Naive thymus-derived CD8-positive, alpha-beta T cell (primary cell): ENCODE results near the gene AP3S2. TPM values are rescaled to one million over a fixed set of nuclear protein-coding genes. Genes with fewer than 3 reads are reported as not detected.

Experiments
- ATAC-seq, 2 donors: fragments of 150-1000 bp; cut with Tn5 transposase in 1 of 2; sonication (Bioruptor Pico), chemical (Tn5 transposase) in 1 of 2; 1 replicate in 1 of 2; 2 replicates in 1 of 2; pipeline ENCODE4 v1.10.0; 2021; ENCODE audit warnings: mild to moderate bottlenecking in 2 of 2, moderate library complexity in 2 of 2
- POLR2A ChIA-PET: fragments of 350-600 bp; sonication (Branson Sonifier 250); formaldehyde crosslinking; loops from one replicate; lab custom pipeline; 2021; ENCODE audit warnings: antibody characterized with exemption; lab: Charles Lee
- DNase-seq, 10 donors: peaks; one replicate each; pipeline versions ENCODE4 v3.0.0 to v3.0.0-alpha.2; 2020 to 2022
- H3K27ac Mint-ChIP-seq, 10 donors: one replicate each; pipeline ENCODE4 v1.8.0; 2020 to 2022; ENCODE audit warnings: mild to moderate bottlenecking in 10 of 10, mixed read lengths in 10 of 10, moderate library complexity in 4 of 10, inconsistent platforms in 1 of 10
- H3K27me3 Mint-ChIP-seq, 5 donors: one replicate each; pipeline ENCODE4 v1.8.0; 2021 to 2022; ENCODE audit warnings: mixed read lengths in 5 of 5
- H3K36me3 Mint-ChIP-seq, 3 donors: one replicate each; pipeline ENCODE4 v1.8.0; 2020 to 2022; ENCODE audit warnings: mixed read lengths in 3 of 3, mild to moderate bottlenecking in 2 of 3, inconsistent platforms in 1 of 3
- H3K4me1 Mint-ChIP-seq, 4 donors: one replicate each; pipeline ENCODE4 v1.8.0; 2021 to 2022; ENCODE audit warnings: mixed read lengths in 4 of 4
- H3K4me3 Mint-ChIP-seq, 10 donors: one replicate each; pipeline ENCODE4 v1.8.0; 2020 to 2022; ENCODE audit warnings: mild to moderate bottlenecking in 10 of 10, mixed read lengths in 10 of 10, moderate library complexity in 6 of 10, inconsistent platforms in 1 of 10
- H3K9me3 Mint-ChIP-seq, 9 donors: one replicate each; pipeline ENCODE4 v1.8.0; 2020 to 2022; ENCODE audit warnings: mixed read lengths in 9 of 9, mild to moderate bottlenecking in 3 of 9, inconsistent platforms in 1 of 9, moderate library complexity in 1 of 9
- polyA plus RNA-seq, 3 donors: library from polyadenylated mRNA; unstranded; fragments of 300-500 nt; fragmentation: Illumina TruSeq; gene quantifications; one replicate each; pipeline ENCODE4 v1.2.3, GENCODE V29; 2021
- total RNA-seq, 8 experiments: library from RNA in 2 of 8; stranded (reverse) in 2 of 8; gene quantifications; one replicate each; pipeline ENCODE4 v1.2.3 and lab custom pipeline; 2021 to 2026

Gene AP3S2
- total and polyA plus RNA-seq, 5 experiments from 2014 or later, result 29.4 to 40.7 (median 36.9) TPM

GRCh38 chr15:89826671-89827655, 66.8 kb downstream of the AP3S2 start:
- H3K4me1 Mint-ChIP-seq, result peaks cover 0 to 16% (median 5%) of the 10 kb centered on the region in 4 donors
- DNase-seq (peak in 1 of 10 donors; percentile 9), ATAC-seq (no peak)
- no peaks in the 10 kb centered on the region for H3K9me3 Mint-ChIP-seq
- no peak overlapping the region for H3K4me3 Mint-ChIP-seq
- H3K27ac Mint-ChIP-seq, result peak overlapping the region in 3 of 10 donors; percentile 1 to 58 (median 26)
- peaks cover 2 to 10% (median 4%) of the 10 kb centered on the region in 5 donors for H3K27me3 Mint-ChIP-seq
- peaks cover 0 to 6% (median 0%) of the 10 kb centered on the region in 3 donors for H3K36me3 Mint-ChIP-seq
- POLR2A ChIA-PET, result no interaction called here

- POLR2A ChIA-PET, result no interaction called here
- no peak overlapping the region for H3K4me3 Mint-ChIP-seq
Measured at GRCh38 chr15:89825271-89825940, 68.4 kb downstream of the AP3S2 start.

GRCh38 chr15:89824607-89824867, 69.3 kb downstream of the AP3S2 start:
- no peaks in the 10 kb centered on the region for H3K36me3 Mint-ChIP-seq
- H3K4me3 Mint-ChIP-seq, result no peak overlapping the region
- no peak overlapping the region for H3K27ac Mint-ChIP-seq
- H3K4me1 Mint-ChIP-seq, result peaks cover 0 to 18% (median 4%) of the 10 kb centered on the region in 4 donors
- DNase-seq, result no peak
- peaks cover 3 to 16% (median 10%) of the 10 kb centered on the region in 5 donors for H3K27me3 Mint-ChIP-seq
- POLR2A ChIA-PET, result no interaction called here
- no peak for ATAC-seq
- H3K9me3 Mint-ChIP-seq, result no peaks in the 10 kb centered on the region

More at GRCh38 chr15:89825271-89825940, 68.4 kb downstream of the AP3S2 start:
- no peak for DNase-seq
- Mint-ChIP-seq H3K9me3 (no peaks in the 10 kb centered on the region), H3K27ac (no peak overlapping the region), H3K4me1 (peaks cover 0 to 18% (median 5%) of the 10 kb centered on the region in 4 donors), H3K36me3 (no peaks in the 10 kb centered on the region), H3K27me3 (peaks cover 3 to 14% (median 10%) of the 10 kb centered on the region in 5 donors)
- no peak for ATAC-seq

GRCh38 chr15:89823836-89824606, 69.8 kb downstream of the AP3S2 start:
- DNase-seq (no peak), ATAC-seq (no peak)
- Mint-ChIP-seq H3K9me3 (no peaks in the 10 kb centered on the region), H3K27me3 (peaks cover 3 to 19% (median 11%) of the 10 kb centered on the region in 5 donors), H3K4me3 (no peak overlapping the region), H3K36me3 (no peaks in the 10 kb centered on the region), H3K27ac (peak overlapping the region in 1 of 10 donors; percentile 29), H3K4me1 (peaks cover 0 to 18% (median 2%) of the 10 kb centered on the region in 4 donors)
- POLR2A ChIA-PET, result no interaction called here

GRCh38 chr15:89822951-89823711, 70.7 kb downstream of the AP3S2 start:
- H3K9me3 Mint-ChIP-seq, result no peaks in the 10 kb centered on the region
- ATAC-seq (no peak), DNase-seq (no peak)
- peaks cover 0 to 18% (median 1%) of the 10 kb centered on the region in 4 donors for H3K4me1 Mint-ChIP-seq
- peaks cover 3 to 22% (median 14%) of the 10 kb centered on the region in 5 donors for H3K27me3 Mint-ChIP-seq
- POLR2A ChIA-PET, result no interaction called here
- no peak overlapping the region for H3K4me3 Mint-ChIP-seq
- H3K27ac Mint-ChIP-seq, result no peak overlapping the region
- no peaks in the 10 kb centered on the region for H3K36me3 Mint-ChIP-seq

GRCh38 chr15:89822611-89822950, 71.2 kb downstream of the AP3S2 start:
- POLR2A ChIA-PET, result interaction anchor here (0.6 kb wide), 1 partner anchor 248 kb away, joined by 3 read pairs; no protein-coding TSS in a partner anchor
- ATAC-seq, result no peak
- H3K4me1 Mint-ChIP-seq, result peaks cover 0 to 18% (median 1%) of the 10 kb centered on the region in 4 donors
- H3K27ac Mint-ChIP-seq, result no peak overlapping the region
- DNase-seq, result no peak
- peaks cover 5 to 25% (median 17%) of the 10 kb centered on the region in 5 donors for H3K27me3 Mint-ChIP-seq
- H3K4me3 Mint-ChIP-seq, result no peak overlapping the region
- H3K36me3 Mint-ChIP-seq, result no peaks in the 10 kb centered on the region
- H3K9me3 Mint-ChIP-seq, result no peaks in the 10 kb centered on the region

GRCh38 chr15:89822026-89822425, 71.8 kb downstream of the AP3S2 start:
- H3K27me3 Mint-ChIP-seq, result peaks cover 5 to 30% (median 17%) of the 10 kb centered on the region in 5 donors
- POLR2A ChIA-PET, result interaction anchor here (0.6 kb wide), 1 partner anchor 247 kb away, joined by 3 read pairs; no protein-coding TSS in a partner anchor
- H3K27ac Mint-ChIP-seq, result no peak overlapping the region

GRCh38 chr15:89820666-89821611, 72.9 kb downstream of the AP3S2 start:
- Mint-ChIP-seq H3K27me3 (peaks cover 12 to 39% (median 27%) of the 10 kb centered on the region in 5 donors), H3K36me3 (peaks cover 5 to 6% (median 5%) of the 10 kb centered on the region in 3 donors), H3K9me3 (peaks cover 0 to 5% (median 0%) of the 10 kb centered on the region in 9 donors), H3K27ac (peak overlapping the region in 1 of 10 donors; percentile 49), H3K4me1 (peaks cover 0 to 14% (median 1%) of the 10 kb centered on the region in 4 donors), H3K4me3 (no peak overlapping the region)
- POLR2A ChIA-PET, result no interaction called here
- DNase-seq (no peak), ATAC-seq (no peak)

More at GRCh38 chr15:89822026-89822425, 71.8 kb downstream of the AP3S2 start:
- Mint-ChIP-seq H3K36me3 (no peaks in the 10 kb centered on the region), H3K4me3 (no peak overlapping the region), H3K4me1 (peaks cover 0 to 18% (median 1%) of the 10 kb centered on the region in 4 donors), H3K9me3 (no peaks in the 10 kb centered on the region)
- DNase-seq (no peak), ATAC-seq (no peak)

GRCh38 chr15:89818287-89818686, 75.5 kb downstream of the AP3S2 start:
- POLR2A ChIA-PET, result no interaction called here
- peaks cover 0 to 13% (median 0%) of the 10 kb centered on the region in 9 donors for H3K9me3 Mint-ChIP-seq
- peaks cover 20 to 54% (median 42%) of the 10 kb centered on the region in 5 donors for H3K27me3 Mint-ChIP-seq
- ATAC-seq (no peak), DNase-seq (no peak)
- H3K36me3 Mint-ChIP-seq, result peaks cover 7 to 9% (median 8%) of the 10 kb centered on the region in 3 donors
- no peak overlapping the region for H3K27ac Mint-ChIP-seq
- H3K4me3 Mint-ChIP-seq, result no peak overlapping the region
- peaks cover 1 to 15% (median 9%) of the 10 kb centered on the region in 4 donors for H3K4me1 Mint-ChIP-seq

GRCh38 chr15:89817701-89818280, 76.0 kb downstream of the AP3S2 start:
- H3K9me3 Mint-ChIP-seq, result peaks cover 0 to 13% (median 0%) of the 10 kb centered on the region in 9 donors
- peaks cover 1 to 15% (median 9%) of the 10 kb centered on the region in 4 donors for H3K4me1 Mint-ChIP-seq
- H3K27ac Mint-ChIP-seq, result no peak overlapping the region
- DNase-seq (no peak), ATAC-seq (no peak)
- POLR2A ChIA-PET, result no interaction called here
- no peak overlapping the region for H3K4me3 Mint-ChIP-seq
- H3K27me3 Mint-ChIP-seq, result peaks cover 20 to 58% (median 42%) of the 10 kb centered on the region in 5 donors
- H3K36me3 Mint-ChIP-seq, result peaks cover 7 to 9% (median 8%) of the 10 kb centered on the region in 3 donors
